NCI-H1436 treated with DMSO at 0.1 percent for 48 hours (cell line): ENCODE measurements around the gene PARP8.
"Not testable (repeated sequence)": the region's sequence is repeated elsewhere in the genome, so short reads cannot be mapped to it uniquely, and the experiment has no call there.

Experiments used
- DNase-seq: peaks from one replicate; lab custom pipeline; 2025; lab: John Stamatoyannopoulos, UW

Gene PARP8, protein sequence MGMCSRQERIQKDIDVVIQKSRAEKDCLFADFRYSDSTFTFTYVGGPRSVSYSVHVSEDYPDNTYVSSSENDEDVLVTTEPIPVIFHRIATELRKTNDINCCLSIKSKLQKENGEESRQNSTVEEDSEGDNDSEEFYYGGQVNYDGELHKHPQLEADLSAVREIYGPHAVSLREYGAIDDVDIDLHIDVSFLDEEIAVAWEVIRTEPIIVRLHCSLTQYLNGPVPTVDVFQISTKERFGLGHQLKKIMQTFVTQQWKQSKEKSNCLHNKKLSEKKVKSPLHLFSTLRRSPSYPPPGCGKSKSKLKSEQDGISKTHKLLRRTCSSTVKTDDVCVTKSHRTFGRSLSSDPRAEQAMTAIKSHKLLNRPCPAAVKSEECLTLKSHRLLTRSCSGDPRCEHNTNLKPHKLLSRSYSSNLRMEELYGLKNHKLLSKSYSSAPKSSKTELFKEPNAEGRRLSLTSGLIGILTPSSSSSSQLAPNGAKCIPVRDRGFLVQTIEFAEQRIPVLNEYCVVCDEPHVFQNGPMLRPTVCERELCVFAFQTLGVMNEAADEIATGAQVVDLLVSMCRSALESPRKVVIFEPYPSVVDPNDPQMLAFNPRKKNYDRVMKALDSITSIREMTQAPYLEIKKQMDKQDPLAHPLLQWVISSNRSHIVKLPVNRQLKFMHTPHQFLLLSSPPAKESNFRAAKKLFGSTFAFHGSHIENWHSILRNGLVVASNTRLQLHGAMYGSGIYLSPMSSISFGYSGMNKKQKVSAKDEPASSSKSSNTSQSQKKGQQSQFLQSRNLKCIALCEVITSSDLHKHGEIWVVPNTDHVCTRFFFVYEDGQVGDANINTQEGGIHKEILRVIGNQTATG

DNA sequence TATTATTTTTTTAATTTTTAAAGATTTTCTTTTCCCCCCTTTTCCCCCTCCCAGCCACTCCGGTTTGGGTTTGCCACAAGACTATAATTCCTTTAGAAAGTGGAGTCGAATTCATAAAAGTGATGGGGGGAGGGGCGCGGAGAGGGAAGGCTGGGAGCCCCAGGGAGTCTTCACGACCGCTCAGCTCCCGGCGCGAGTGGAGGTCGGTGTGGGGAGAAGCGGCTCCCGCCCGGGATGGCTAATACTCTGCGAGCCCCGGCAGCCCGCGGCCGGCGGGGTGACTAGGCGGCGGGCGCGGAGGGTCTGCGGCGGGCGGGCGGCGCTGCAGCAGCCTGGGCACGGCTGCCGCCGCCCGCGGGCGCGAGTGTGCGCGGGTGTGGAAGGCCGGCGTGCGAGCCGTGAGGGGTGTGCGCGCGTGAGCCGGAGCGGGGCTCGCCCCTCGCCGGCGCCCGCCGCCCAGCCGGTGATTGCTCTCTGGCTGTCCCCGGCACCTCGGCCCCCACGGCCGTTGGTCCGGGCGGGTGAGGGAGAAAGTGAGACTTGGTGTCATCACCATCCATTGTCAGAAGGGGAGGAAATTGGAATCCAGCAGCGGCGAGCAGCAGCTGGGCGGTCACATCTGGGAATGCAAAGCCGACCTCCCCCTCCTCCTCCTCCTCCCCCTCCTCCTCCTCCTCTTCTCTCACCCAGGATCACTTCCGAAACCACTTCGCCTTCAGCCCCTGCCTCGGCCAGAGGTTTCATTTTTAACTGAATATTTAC, at the start of gene PARP8:
Gene PARP8 (plus strand): TSS at position 377 of the 762 bp plus-strand sequence. CDS start 459 bp downstream, outside the sequence.
- DNase-seq, result no peak

GRCh38 chr5:50623666-50624065, 42.8 kb upstream of the PARP8 start:
- no peak for DNase-seq

DNA sequence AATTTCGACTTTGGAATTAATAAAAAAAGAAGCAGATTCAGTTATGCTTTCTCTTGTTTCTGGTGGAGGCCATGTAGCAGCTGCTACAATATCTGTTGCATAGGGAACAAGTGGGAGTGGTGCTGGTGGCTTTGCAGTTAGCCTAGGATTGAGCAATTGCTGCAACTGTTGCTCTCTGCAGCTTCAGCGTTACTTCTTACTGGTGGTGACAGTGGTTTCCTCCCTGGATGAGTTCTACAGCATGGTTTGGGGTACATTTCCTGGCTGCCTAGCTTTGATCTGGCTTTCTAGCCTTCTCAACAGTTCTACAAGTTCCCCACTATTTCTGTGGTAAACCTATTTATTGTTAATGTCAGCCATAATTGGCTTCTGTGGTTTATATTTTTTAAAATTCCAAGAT, 31.6 kb upstream of the PARP8 start:
- DNase-seq, result not testable (repeated sequence)

GRCh38 chr5:50637576-50637975, 28.9 kb upstream of the PARP8 start:
- not testable (repeated sequence) for DNase-seq

GRCh38 chr5:50646591-50646990, 19.8 kb upstream of the PARP8 start:
- DNase-seq, result no peak

DNA sequence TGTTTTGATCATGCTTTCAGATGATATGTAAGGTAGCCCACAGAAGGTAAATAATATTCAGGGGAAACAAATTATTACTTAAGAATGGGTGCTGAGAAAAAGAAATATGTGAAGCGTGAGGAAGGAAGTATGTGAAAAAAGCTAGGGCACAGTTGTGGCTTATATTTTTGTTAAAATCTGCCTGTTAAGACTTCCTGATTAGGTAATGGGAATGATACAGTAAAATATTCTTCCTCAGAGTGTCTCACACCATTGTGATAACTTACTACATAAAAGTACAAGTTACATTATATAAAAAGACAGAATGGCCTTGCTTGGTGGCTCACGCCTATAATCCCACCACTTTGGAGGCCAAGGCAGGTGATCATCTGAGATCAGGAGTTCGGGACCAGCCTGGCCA, 18.7 kb upstream of the PARP8 start:
- no peak for DNase-seq

- no peak for DNase-seq
Measured at GRCh38 chr5:50653946-50654345, 12.5 kb upstream of the PARP8 start.

- DNase-seq, result no peak
Measured at GRCh38 chr5:50655067-50655809, 11.2 kb upstream of the PARP8 start.

DNA sequence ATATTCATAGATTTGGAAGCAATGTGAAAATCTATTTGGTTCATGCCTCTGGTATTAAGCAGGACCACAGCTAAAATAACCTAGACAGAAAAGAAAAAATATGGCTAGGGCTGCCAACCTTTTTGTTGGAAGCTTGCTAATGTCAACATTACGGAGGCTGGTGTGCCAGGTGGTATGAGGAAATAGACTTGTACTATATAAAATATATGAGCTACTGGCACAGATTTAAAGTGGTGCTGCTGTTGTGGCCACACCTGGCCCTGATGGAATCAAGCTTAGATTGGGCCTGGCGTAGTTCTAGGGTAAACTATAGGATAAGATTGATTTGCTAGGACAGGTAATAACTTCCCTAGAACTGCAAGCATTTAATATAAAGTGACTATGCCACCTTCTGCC, 10.6 kb upstream of the PARP8 start:
- no peak for DNase-seq

- no peak for DNase-seq
Measured at GRCh38 chr5:50657044-50657443, 9.4 kb upstream of the PARP8 start.

- no peak for DNase-seq
Measured at GRCh38 chr5:50658246-50658645, 8.2 kb upstream of the PARP8 start.

GRCh38 chr5:50663636-50664035, 2.8 kb upstream of the PARP8 start:
- no peak for DNase-seq

DNA sequence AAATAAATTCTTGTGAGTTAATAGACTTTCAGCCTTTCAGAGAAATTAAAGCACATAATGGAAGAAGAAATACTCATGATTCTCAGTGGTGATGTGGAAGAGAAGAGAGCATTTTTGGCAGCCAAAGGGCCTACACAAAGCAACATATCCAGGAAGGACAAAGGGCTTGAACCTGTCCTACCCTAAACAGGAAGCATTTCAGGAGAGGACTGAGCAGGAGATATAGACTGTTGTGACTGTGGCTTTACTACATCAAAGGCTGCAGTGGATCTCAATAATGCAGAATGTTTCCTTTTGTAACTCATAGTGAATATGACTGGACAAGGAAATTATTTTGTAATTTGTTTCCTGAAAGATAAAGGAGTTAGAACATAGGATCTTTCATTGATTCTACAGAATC, 1.3 kb upstream of the PARP8 start:
- no peak for DNase-seq

GRCh38 chr5:50665761-50666202, 655 bp upstream of the PARP8 start:
- DNase-seq, result not testable (repeated sequence)

GRCh38 chr5:50667023-50667652, 701 bp downstream of the PARP8 start:
- no peak for DNase-seq

GRCh38 chr5:50667653-50668595, 1.5 kb downstream of the PARP8 start:
- DNase-seq, result no peak

DNA sequence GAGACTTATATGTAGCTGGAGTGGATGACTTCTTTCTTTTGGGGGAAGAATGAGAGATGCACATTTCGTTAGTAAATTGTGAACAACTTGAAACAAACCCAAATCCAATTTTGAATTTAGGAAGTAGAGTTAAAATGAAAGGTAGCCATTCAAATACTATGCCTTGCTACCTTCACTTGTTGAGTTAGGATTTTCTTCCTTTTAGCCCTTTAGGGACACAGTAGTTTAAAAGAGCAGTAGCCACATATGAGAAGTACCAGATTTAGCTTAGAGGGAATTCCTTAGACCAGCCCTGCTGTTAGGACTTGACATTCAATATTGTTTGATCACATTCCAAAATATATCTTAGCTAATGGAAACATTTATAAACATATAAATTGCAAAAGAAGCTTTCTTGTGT, 2.2 kb downstream of the PARP8 start:
- DNase-seq, result not testable (repeated sequence)

GRCh38 chr5:50672663-50673062, 6.2 kb downstream of the PARP8 start:
- DNase-seq, result no peak

- not testable (repeated sequence) for DNase-seq
Measured at GRCh38 chr5:50673444-50673843, 7.0 kb downstream of the PARP8 start.

GRCh38 chr5:50675385-50675784, 8.9 kb downstream of the PARP8 start:
- no peak for DNase-seq
